Umbilical cord (tissue), 2 donors: ENCODE results near the gene GPRIN1. TPM values are rescaled to one million over a fixed set of nuclear protein-coding genes. Genes with fewer than 3 reads are reported as not detected.
"Not testable (repeated sequence)": the region's sequence is repeated elsewhere in the genome, so short reads cannot be mapped to it uniquely, and the experiment has no call there.

ENCODE experiments used
- DNase-seq: peaks from one replicate; pipeline ENCODE4 v3.0.0-alpha.2; 2015; ENCODE audit warnings: low spot score
- total RNA-seq: library from RNA; depleted of rRNA; stranded (reverse); fragments of >200 nt; gene quantifications from one replicate; pipeline ENCODE4 v1.2.3, GENCODE V29; 2014; ENCODE audit warnings: low replicate concordance; ENCODE audit not compliant: insufficient read depth

The GPRIN1 gene
- total RNA-seq, 1 donor from 2014 or later, result 0.72 TPM

DNA sequence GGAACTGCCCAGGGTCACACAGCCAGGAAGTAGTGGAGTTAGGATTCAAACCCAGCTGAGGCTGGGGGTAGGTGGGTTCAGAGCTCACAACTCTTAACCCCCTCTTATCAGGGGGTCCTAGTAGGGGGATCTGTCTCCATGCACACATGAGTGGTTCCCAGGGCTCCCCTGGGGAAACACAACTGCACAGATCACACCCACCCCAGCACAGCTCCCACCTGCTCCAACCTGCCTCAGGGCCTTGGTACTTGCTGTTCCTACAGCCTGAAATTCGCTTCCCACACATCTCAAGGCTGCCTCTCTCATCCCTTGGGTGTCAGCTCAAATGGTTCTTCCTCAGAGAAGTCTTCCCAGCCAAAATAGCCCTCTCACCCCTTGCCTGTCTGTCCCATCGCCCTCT lies 15.6 kb upstream of the GPRIN1 start:
- DNase-seq, result no peak

DNA sequence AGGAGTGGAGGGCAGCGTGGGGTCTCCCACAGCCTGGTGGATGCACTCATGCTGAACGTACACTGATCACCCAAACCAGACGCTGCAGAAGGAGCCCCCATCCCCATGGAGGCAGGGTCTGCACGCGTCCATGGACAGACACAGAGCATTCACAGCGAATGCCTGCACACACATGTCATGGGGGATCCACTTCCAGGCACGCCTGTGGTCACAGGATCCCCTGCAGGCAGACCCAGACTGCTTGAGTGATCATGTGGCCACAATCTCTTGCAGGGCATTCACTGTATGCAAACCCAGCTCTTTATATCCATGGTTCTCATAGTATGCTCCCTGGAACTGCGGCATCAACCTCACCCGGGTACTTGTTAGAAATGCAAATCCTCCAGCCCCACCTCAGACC lies 15.0 kb upstream of the GPRIN1 start:
- DNase-seq, result no peak

DNA sequence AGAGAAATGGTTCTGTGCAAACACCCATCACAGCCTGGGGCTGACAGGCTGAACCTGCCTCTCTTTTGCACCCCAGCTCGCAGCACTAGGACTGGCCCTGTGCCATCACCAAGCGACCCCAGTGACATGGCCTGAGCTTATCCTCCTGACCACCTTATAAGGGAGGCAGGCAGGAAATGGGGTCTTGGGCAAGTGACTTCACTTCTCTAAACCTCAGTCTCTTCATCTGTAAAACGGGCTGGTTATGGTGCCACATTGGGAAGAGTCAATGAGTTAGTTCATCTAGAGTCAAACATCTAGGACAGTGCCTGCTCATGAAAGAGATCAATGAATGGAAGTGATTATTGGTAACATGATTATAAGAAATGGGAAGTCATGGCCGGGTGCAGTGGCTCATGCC lies 14.2 kb upstream of the GPRIN1 start:
- no peak for DNase-seq

DNA sequence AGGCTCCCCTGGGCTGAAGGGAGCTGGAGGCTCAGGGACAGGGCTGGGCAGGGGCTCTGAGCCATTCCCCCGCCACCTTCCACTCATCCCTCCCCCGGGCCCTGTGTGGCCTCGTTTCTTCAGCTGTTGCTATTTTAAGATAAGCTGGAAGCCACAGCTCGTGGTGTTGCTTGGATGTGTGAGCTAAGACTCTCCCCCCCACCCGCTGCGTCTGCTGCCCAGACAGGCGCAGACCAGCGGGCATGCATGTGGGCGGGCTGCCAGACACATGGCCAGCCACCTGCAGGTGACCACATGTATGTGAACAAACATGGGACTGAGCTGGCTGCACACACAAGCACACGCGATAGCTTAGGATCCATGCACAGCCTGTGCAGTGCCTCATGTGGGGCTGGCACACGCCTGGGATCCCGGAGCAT lies 11.7 kb upstream of the GPRIN1 start:
- no peak for DNase-seq

DNA sequence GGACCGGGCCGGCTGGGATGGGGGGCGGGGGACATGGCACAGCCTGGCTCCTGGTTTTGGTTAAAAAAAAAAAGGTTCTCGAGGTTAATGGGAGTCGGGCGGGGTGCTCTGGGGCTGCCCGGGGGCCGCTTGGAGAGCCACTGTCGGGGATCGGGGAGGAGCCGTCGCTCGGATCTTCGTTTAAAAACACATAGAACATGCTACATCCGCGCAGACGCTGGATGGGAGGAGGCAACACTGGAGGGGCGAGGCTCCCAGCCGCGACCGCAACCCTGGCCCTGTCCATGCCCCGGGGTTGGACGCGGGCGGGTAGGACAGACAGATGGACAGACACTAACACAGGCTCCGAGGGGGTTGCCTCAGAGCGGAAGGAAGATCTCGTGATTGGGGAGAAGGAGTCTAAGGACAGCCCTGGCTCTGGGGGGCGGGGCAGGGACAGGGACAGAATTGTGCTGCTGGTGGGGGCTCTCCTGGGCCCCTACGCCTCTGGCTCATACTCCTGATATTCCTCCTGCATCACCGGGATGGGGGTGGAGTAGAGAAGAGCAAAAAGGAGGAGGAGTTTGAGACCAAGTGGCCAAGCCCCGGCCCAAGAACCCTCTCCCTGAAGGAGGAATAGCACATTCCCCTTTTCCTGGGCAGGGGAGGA lies 10.5 kb upstream of the GPRIN1 start:
- DNase-seq, result no peak

DNA sequence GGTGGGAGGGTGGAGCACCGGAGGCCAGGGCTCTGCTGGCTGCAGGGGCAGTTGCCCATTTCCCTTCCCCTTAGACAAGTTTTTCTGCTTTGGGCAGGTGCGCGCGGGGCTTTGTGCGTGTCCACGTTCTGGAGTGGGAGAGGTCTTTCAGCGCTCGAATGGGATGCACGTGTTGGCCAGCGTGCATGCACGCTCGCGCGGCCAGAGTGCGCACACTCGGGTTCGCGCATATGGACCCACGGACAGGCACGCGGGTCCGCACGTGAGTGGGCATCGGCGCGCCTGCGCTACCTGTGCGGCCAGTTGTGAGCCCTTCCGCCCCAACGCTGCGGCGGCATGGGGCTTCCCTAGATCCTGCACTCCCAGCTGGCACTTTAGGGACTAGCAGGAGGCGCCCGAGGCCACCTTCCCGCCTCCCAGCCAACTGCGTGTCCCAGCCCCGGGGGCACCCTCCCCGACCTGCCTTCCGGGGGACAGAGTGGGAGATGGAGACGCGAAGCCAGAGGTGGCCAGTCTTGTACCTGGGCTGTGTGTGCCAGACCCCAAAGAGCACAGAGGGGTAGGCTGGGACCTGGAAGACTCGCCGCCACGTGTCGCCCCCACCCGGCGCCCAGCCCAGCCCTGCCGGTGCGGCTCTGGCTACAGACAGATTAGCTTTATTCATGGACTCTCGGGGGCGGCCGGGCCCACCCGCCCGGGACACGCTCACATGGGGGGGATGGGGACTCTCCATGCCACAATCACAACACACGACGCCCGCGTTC lies 9.8 kb upstream of the GPRIN1 start:
- DNase-seq, result no peak

DNA sequence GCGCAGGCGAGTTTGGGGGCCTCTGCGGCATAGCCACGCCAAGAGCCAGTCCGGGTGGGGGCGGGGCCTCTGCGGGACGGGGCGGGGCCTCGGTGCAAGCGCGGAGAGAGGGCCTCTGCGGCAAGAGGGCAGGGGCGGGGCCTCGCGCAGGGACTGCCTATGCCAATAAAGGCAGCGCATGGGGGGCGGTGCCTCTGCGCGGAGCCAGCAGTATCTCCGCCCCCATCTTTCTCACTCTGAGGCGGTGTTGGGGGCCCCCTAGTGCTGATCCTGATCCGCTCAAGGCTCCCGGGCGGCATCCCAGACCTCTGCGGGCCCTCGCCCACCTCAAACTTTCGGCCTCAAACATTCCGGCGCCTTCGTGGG lies 9.2 kb upstream of the GPRIN1 start:
- peak; percentile 38 for DNase-seq

DNA sequence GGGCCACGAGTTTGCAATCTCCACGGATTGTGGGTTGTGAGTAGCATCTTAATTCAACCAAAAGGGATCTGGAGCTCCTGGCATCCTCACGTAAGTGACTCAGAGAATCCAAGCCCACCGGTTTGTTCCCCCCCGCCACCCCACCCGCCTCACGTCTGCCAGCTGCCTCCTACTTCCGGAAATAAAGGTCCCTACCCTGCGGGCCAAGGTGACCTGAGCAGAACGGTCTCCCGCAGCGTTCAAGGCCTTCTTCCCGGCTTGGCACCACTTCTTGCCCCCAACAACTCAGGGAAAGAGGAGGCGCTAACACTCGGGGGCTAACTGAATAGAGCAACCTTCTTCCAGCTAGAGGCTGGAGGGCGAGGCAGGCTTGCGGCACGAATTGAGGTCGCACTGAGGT lies 8.8 kb upstream of the GPRIN1 start:
- DNase-seq, result no peak

DNA sequence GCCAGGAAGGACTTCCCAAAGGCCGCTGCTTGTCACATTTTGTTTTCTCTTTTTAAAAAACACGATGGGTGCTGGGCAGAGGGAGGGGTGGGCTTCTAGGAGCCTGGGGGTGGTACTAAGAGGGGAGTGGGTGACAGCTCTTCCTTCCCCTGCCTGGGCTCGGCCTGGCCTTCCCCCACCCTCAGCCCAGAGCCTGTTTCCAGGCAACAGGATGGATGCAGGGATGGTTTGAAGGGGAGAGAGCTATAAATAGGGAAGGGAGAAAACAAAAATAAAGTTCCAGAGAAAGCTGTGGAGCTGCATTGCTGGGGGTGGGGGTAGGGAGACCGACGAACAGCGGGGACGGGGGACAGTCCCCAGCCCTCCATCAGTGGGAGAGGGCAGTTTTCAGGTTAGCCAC lies 6.6 kb upstream of the GPRIN1 start:
- no peak for DNase-seq

DNA sequence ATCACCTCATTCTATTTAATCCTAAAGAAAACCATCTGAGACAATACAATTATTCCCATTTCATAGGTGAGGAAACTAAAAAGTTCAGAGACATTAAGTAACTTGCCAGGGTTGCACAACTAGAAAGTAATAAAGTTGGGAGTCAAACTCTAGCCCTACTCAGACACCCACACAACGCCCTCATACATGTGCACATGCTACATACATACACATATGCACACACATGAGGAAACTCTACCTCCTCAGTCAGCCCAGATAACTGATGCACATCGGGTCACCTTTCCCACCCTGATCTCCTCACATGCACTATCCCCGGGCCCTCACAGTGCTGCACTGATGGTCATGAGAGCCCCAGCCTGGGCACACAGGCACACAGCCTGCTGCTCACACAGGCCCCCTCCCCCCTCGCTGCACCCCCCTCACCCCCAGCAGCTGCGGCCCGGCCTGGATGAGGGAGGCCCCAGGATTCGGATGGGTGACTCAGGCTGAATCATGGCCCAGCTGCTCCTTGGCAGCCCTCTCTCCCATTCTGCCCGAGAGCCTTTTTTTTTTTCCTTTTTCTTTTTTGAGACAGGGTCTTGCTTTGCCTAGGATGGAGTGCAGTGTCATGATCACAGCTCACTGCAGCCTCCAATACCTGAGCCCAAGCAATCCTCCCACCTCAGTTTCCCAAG lies 5.0 kb upstream of the GPRIN1 start:
- DNase-seq, result no peak

DNA sequence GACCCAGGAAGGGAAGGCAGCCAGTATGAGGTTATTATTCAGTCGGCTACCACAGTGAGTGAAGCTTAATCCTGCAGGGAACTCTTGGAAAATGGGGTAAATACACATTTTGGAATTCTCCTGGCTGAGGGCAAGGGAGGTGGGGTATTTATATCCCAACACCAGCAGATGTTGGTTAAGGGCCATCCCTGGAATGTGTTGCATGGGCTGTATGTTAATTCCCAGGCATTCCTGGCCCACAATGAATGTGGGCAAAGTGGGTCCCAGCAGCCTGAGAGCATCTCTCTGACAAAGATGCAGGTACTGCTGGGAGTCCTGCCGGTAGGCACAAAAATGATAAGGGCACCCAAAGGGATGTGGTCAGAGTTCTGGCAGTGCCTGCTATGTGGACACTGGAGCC lies 2.9 kb upstream of the GPRIN1 start:
- no peak for DNase-seq

DNA sequence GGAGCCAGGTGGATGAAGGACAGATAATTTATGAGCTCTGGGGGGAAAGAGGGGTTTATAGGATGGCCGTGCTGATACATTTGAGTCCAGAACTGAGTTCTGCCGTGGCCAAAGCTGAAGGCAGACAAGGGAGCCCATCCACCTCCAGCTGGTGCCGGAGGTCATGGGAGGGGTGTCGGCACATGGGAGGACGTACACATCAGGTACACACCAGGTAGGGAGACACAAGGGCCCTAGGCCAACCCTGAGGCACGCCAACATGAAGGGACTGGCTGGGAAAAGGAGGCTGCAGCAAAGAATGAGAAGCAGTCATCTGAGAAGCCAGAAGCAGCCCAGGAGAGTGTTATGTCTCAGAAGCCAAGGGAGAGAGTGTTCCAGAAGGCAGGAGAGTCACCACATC lies 2.1 kb upstream of the GPRIN1 start:
- no peak for DNase-seq

DNA sequence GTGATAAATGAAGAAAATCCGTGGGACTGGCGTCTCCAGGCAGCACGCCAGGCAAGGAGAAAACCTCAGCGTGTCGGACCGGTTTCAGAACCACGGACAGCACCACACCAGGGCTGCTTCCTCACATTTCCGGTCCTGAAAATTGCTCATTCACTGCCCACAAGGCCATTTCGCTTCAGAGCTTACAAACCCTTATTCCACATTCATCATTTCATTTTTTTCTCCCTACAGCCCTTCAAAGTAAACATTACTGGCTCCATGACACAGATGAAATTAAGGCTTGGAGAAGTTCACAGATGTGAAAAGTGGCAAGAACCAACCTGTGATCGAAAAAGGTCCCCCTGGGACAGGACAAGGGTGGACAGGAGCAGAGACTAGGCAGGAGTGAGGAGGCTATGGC lies 1.5 kb upstream of the GPRIN1 start:
- peak; percentile 82 for DNase-seq

DNA sequence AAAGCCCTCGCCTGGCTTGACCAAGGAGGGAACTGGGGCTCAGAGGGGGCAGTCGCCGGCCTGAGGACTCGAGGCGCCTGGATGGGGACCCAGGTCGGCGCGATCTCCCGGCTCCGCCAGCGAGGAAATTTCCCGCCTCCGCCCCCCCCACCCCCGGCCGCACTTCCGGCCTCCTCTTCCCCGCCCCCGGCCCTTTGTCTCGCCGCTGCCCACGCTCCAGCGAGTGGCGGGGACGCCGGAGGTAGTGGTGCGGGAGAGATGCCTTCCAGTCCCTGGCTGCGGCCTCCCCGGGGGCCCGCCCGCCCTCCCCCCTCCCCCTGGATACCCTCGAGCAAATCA lies 448 bp upstream of the GPRIN1 start:
- no peak for DNase-seq

DNA sequence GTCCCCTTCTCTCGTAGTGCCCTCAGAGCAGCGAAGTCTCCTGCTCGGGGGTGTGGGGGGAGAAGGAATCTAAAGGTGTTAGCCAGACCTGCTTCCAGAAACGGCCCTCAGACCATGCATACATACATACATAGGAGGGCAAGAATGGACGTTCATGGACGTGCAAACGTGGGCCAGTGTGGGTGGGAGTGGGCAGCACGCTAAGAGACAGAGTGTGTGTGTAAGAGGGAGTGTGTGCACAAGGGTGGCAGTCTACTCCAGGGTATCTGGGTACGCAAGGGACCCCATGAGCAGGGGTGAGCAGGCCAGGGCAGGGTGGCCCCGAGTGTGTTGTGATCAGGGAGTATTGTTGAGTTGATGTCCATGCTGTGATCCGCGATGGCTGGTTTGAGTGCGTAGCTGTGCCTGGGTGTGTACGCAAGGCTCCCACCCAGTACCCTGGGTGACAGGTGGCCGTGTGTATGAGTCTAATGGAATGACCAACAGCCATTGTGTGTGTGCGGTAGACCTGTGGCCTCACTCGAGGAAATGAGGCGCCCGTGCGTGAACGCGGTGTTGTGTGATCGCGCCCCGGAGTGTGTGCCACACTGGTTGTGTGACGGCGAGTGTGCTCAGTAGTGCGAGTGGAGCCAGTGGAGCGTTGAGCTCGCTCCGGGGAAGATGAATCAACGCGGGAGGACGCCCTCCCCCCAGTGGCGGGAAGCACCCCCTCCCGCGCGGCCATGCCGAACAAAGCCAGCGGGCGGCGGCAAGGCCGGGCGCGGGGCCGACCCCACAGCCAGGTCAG lies 826 bp downstream of the GPRIN1 start:
- no peak for DNase-seq

DNA sequence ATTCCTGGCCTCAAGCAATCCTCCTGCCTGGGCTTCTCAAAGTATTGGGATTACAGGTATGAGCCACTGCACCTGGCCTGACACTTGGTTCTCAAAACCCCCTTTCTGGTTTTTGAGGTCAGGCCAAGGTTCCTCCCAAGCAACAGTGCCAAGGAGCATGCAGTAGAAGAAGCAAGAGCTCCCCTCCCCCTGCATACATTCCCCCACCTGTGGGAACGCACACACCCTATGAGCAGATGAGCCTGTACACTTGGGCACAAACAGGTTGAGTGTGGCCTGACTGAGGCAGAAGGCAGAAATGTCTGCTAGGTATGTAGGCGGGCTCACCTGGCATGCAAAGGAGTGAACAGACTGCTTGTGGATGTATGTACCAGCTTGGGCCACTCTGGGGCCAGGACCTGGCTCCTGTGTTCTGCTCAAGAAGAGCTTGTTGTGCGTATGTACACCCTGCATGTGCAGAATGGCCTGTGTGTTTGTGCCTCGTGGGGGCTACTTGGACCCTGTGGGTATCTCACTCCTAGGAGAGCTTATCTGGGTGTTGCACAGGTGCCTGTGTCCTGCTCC lies 1.7 kb downstream of the GPRIN1 start:
- DNase-seq, result no peak

DNA sequence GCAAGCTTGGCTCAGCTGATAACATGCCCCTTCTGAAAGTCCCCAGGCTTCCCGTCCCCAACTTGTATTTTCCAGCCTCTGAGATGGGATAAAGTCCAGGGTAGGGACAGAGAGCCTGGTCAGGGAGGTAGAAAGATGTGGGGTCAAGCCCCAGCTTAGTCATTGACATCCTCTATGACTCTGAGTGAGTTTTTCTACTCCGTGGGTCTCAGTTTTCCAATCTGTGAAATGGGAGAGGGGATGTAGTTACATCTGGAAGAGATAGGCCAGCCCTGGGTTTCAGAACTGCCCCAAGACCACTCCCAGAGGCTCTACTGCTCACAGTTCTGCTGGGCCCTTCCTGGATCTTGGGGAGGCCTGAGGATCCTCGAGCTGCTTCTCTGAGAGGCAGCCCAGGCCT lies 3.1 kb downstream of the GPRIN1 start:
- DNase-seq, result no peak

DNA sequence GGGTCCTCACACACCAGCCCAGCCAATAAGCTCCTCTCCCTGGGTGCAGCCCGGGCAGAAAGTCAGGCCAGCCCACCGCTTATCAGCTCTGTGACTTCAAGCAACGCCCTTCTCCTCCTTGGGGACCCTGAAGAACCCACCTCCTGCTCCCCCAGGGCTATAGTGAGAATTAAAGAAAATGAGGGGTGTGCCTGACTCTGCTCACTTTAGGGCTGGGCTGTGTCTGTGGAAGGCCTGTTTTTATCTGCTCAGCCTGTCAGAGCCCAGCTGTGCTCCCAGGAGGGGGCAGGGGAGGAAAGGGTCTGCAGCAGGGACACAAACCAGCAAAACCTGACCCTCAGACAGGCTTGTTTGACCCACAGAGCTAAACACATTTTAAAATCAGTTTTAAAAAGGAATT lies 3.9 kb downstream of the GPRIN1 start:
- peak; percentile 6 for DNase-seq

DNA sequence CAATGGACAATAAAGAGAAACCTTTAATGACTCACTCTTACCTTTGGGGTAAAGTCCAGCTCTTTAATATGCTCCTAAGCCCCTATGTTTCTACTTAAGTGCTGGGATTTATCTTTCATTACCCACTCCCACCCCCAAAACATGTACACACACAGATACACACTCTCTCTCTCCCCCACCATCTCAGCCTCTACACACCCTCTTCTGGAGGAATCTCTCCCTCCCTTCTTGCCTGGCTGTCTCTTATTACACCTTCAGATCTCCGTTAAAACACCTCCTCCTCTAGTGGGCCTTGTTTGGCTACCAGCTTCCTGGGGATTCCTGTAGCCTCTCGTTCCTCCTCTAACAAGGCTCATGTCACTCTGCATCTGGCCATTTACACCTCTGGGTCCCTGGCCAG lies 6.9 kb downstream of the GPRIN1 start:
- no peak for DNase-seq

DNA sequence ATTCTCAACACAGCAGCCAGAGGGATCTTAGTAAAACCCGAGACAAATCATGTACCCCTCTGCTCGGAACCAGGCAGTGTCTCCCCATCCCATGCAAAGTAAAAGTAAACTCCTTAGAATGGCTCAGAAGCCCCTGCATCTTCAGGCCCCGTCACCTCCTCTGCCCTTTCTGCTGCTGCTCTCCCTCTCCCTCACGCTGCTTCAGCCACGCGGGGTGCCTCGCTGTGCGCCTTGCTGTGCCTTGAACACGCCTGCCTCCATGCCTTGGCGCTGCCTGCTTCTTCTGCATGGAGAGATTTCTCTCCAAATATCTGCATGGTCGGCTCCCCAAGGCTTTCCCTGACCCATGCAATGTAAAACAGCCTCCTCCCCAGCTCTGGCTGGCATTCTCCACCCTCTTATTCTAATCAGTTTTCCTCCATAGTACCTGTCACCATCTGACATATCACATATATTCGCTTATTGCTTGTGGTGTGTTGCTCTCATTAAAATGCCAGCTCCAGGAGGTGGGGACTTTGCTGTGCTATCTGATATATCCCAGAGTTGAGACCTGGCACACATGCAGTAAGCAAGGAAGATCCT lies 8.0 kb downstream of the GPRIN1 start:
- no peak for DNase-seq

DNA sequence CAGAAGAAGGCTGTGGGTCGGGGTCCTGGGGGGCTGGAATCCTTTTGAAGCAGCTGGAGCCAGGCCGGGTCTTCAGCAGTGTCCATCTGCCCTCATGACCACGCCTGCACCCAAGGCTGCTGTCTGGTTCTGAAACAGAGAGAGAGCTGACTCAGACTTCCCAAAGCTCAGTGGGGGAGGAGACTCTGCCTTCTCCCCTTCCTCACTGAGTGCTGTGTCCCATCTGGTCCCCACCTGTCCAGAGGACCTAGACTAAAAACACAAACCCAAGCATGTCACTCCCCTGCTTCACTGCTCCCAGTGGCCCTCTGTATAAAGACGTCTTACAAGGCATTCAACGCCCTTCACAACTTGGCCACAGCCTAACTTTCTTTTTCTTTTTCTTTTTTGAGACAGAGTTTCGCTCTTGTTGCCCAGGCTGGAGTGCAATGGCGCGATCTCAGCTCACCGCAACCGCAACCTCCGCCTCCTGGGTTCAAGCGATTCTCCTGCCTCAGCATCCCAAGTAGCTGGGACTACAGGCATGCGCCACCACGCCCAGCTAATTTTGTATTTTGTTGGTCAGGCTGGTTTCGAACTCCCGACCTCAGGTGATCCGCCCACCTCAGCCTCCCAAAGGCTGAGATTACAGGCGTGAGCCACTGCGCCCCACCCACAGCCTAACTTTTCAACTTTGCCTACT lies 10.1 kb downstream of the GPRIN1 start:
- not testable (repeated sequence) for DNase-seq
